Panc1 (cell line): ENCODE measurements around the gene NOL4L.

Source experiments
- CTCF ChIP-seq: fragments of 450-650 bp; IDR thresholded peaks from 2 replicates; pipeline ENCODE4 v1.5.1; 2017; ENCODE audit warnings: mild to moderate bottlenecking
- POLR2AphosphoS5 ChIP-seq: IDR thresholded peaks from 2 replicates; pipeline ENCODE4 v1.6.1; 2012; ENCODE audit warnings: mild to moderate bottlenecking, low read depth, low read length, moderate library complexity
- REST ChIP-seq, 2 experiments: IDR thresholded peaks; 2 replicates each; pipeline ENCODE4 v1.6.1; 2011 to 2012; ENCODE audit warnings: low read depth in 2 of 2, control low read depth in 1 of 2, low read length in 1 of 2, mild to moderate bottlenecking in 1 of 2, moderate library complexity in 1 of 2; ENCODE audit not compliant: insufficient read depth in 1 of 2
- SIN3A ChIP-seq: IDR thresholded peaks from 2 replicates; pipeline ENCODE4 v1.6.1; 2012; ENCODE audit warnings: low read depth, mild to moderate bottlenecking, low read length, moderate library complexity, borderline replicate concordance; ENCODE audit not compliant: insufficient read depth
- TCF7L2 ChIP-seq: IDR thresholded peaks from 2 replicates; pipeline ENCODE4 v1.6.1; 2011; ENCODE audit warnings: mild to moderate bottlenecking, low read depth, low read length, inconsistent platforms

GRCh38 chr20:32470940-32471339 is 114.2 kb downstream of the NOL4L start:
- TF ChIP-seq CTCF = no peak
- no peak for TF ChIP-seq POLR2AphosphoS5
- no peak for TF ChIP-seq REST (IDR thresholded peaks at IDR 0.05; ENCODE audit: insufficient read depth in 1 of 2, low read depth in 2 of 2, low read length in 1 of 2)
- no peak for TF ChIP-seq TCF7L2
- TF ChIP-seq SIN3A = no peak
